Karpas-422 (cell line): ENCODE results near the gene DPYD. TPM values are rescaled to one million over a fixed set of nuclear protein-coding genes. Genes with fewer than 3 reads are reported as not detected.

ENCODE experiments used
- DNase-seq: peaks from one replicate; pipeline ENCODE4 v3.0.0-alpha.2; 2015
- H2AFZ ChIP-seq: fragments of 200-600 bp; sonication (generic); 2 replicates; pipeline ENCODE4 v1.6.1; 2014; ENCODE audit warnings: antibody characterized with exemption, low read length, mixed read lengths
- H3K27ac ChIP-seq: fragments of 200-600 bp; sonication (generic); 2 replicates; pipeline ENCODE4 v1.5.1; 2014; ENCODE audit warnings: mild to moderate bottlenecking, low read length, moderate library complexity
- H3K27me3 ChIP-seq: fragments of 200-600 bp; sonication (generic); 2 replicates; pipeline ENCODE4 v1.6.1; 2014; ENCODE audit warnings: low read length, mixed read lengths
- H3K36me3 ChIP-seq: fragments of 200-600 bp; sonication (generic); 2 replicates; pipeline ENCODE4 v1.6.1; 2014; ENCODE audit warnings: low read length, mixed read lengths; ENCODE audit not compliant: insufficient read depth
- H3K4me1 ChIP-seq: fragments of 200-600 bp; sonication (generic); 2 replicates; pipeline ENCODE4 v1.6.1; 2014; ENCODE audit warnings: mild to moderate bottlenecking, low read length, mixed read lengths
- H3K4me2 ChIP-seq: fragments of 200-600 bp; sonication (generic); 2 replicates; pipeline ENCODE4 v1.6.1; 2014; ENCODE audit warnings: low read length, low read depth, mild to moderate bottlenecking; ENCODE audit not compliant: poor library complexity, severe bottlenecking
- H3K4me3 ChIP-seq: fragments of 200-600 bp; sonication (generic); 2 replicates; pipeline ENCODE4 v1.5.1; 2014; ENCODE audit warnings: mild to moderate bottlenecking, antibody characterized with exemption, low read length, mixed read lengths
- H3K79me2 ChIP-seq: fragments of 200-600 bp; sonication (generic); 2 replicates; pipeline ENCODE4 v1.6.1; 2014; ENCODE audit warnings: mild to moderate bottlenecking, low read length, mixed read lengths
- H3K9ac ChIP-seq: fragments of 200-600 bp; sonication (generic); 2 replicates; pipeline ENCODE4 v1.6.0; 2014; ENCODE audit warnings: low read length
- H3K9me2 ChIP-seq: fragments of 200-600 bp; sonication (generic), shearing (Covaris generic); replicated peaks from 2 replicates; pipeline ENCODE4 v1.6.0; 2014; ENCODE audit warnings: mild to moderate bottlenecking, low read length, moderate library complexity; ENCODE audit not compliant: insufficient read depth
- H3K9me3 ChIP-seq: fragments of 300-700, 200-600 bp; sonication (generic); 2 replicates; pipeline ENCODE4 v1.6.1; 2014; ENCODE audit warnings: low read length, mixed read lengths
- H4K20me1 ChIP-seq: fragments of 200-600 bp; sonication (generic); 2 replicates; pipeline ENCODE4 v1.6.1; 2014; ENCODE audit warnings: mild to moderate bottlenecking, antibody characterized with exemption, low read length, low read depth; ENCODE audit not compliant: insufficient read depth
- total RNA-seq: library from RNA; depleted of rRNA; stranded (reverse); fragments of >200 nt; shearing (Covaris generic); gene quantifications from 2 replicates; pipeline ENCODE4 v1.2.3, GENCODE V29; 2014; ENCODE audit warnings: low replicate concordance

DPYD gene
- total RNA-seq, 1 experiment from 2014 or later, result 59.4 TPM

DNA sequence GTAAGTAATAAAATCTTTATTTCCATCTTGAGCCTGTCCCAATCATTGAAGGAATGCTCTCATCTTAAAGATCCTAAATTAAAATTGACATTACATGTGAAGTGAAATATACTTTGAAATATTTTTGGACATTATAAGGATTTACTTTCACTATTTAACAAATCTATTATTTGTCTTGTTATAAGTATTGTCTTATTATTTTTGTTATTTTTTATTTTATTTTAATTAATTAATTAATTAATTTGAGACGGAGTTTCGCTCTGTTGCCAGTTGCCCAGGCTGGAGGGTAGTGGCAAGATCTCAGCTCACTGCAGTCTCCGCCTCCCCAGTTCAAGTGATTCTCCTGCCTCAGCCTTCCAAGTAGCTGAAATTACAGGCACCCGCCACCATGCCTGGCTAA is 343.2 kb downstream of the DPYD start:
- H3K4me1 ChIP-seq, result no peaks in the 10 kb centered on the region; the same call in 1 of the 2 replicates
- H3K4me2 ChIP-seq, result no peak overlapping the region
- no peak overlapping the region for H3K9ac ChIP-seq
- no peaks in the 10 kb centered on the region for H3K27me3 ChIP-seq
- no peak overlapping the region for H2AFZ ChIP-seq
- no peak for DNase-seq
- no peaks in the 10 kb centered on the region for H3K79me2 ChIP-seq
- no peaks in the 10 kb centered on the region for H4K20me1 ChIP-seq
- H3K4me3 ChIP-seq, result no peak overlapping the region
- no peak overlapping the region for H3K27ac ChIP-seq
- no peaks in the 10 kb centered on the region for H3K9me3 ChIP-seq
- no peaks in the 10 kb centered on the region for H3K9me2 ChIP-seq
- H3K36me3 ChIP-seq, result no peaks in the 10 kb centered on the region

DNA sequence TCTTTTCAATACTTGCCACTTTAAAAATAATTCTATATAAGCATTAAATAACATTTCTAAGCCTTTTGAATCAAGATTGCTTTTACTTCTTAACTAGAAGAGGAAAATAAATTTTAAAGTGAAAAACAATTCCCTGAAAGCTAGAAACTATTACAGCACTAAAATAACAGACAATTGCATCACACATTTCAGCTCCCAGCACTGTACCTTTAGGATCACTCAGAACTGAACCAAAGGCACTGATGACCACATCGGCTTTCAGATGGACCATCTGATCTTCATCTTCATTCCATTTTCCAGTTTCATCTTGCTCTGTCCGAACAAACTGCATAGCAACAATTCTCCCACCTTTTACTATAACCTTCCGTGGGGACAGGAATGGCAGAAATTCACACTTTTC is 347.3 kb downstream of the DPYD start:
- H3K4me3 ChIP-seq, result no peak overlapping the region
- no peak overlapping the region for H3K4me2 ChIP-seq
- H3K9me2 ChIP-seq, result no peaks in the 10 kb centered on the region
- H3K9ac ChIP-seq, result no peak overlapping the region
- H3K9me3 ChIP-seq, result no peaks in the 10 kb centered on the region
- H3K4me1 ChIP-seq, result no peaks in the 10 kb centered on the region; the same call in 1 of the 2 replicates
- H3K27me3 ChIP-seq, result no peaks in the 10 kb centered on the region
- no peak overlapping the region for H3K27ac ChIP-seq
- no peaks in the 10 kb centered on the region for H4K20me1 ChIP-seq
- H3K36me3 ChIP-seq, result no peaks in the 10 kb centered on the region
- H3K79me2 ChIP-seq, result no peaks in the 10 kb centered on the region
- DNase-seq, result no peak
- H2AFZ ChIP-seq, result no peak overlapping the region

DNA sequence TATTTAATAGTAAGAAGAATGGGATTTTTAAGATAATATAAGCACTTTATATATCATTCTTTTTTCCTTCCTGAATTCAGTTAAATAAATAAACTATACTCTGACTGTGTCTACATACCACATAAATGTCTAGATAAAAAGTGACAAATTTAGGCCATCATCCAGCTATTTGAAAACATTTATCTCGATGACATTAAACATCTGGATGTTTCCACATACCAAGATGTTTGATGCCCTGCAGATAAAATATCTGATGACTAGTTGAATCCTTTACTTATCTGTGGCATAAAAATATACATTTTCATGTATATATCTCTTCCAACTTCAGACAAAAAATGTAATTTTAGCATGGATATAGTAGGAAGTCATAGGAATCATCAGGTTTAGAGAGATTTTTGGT is 348.3 kb downstream of the DPYD start:
- no peaks in the 10 kb centered on the region for H3K79me2 ChIP-seq
- H3K27me3 ChIP-seq, result no peaks in the 10 kb centered on the region
- H2AFZ ChIP-seq, result no peak overlapping the region
- H3K9me3 ChIP-seq, result no peaks in the 10 kb centered on the region
- no peaks in the 10 kb centered on the region for H4K20me1 ChIP-seq
- H3K4me3 ChIP-seq, result no peak overlapping the region
- H3K4me1 ChIP-seq, result no peaks in the 10 kb centered on the region; the same call in 1 of the 2 replicates
- no peak for DNase-seq
- H3K27ac ChIP-seq, result no peak overlapping the region
- no peak overlapping the region for H3K9ac ChIP-seq
- no peak overlapping the region for H3K4me2 ChIP-seq
- H3K36me3 ChIP-seq, result no peaks in the 10 kb centered on the region
- H3K9me2 ChIP-seq, result no peaks in the 10 kb centered on the region

DNA sequence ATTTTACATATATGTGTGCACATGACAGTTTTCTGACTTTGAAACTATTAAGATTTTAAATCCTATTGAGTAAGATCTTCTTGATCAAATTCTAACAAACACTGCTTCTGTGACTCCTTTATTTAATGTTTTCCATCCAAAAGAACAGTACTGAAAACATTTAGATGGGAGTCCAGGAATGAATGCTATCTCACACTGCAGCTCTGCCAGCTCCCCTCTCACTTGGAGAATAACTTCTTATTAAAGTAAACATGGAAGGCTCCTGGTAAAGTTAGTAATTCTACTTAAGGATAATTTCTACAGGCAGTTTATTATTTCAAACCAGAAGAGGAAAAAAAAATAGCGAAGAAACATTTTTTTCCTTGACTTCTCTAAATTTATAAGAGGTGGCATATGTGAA is 349.1 kb downstream of the DPYD start:
- Histone ChIP-seq H3K9me3 (no peaks in the 10 kb centered on the region), H3K79me2 (no peaks in the 10 kb centered on the region), H4K20me1 (no peaks in the 10 kb centered on the region), H2AFZ (no peak overlapping the region), H3K4me2 (no peak overlapping the region), H3K9me2 (no peaks in the 10 kb centered on the region), H3K9ac (no peak overlapping the region), H3K27ac (no peak overlapping the region), H3K4me3 (no peak overlapping the region), H3K27me3 (no peaks in the 10 kb centered on the region), H3K36me3 (no peaks in the 10 kb centered on the region), H3K4me1 (no peaks in the 10 kb centered on the region; the same call in 1 of the 2 replicates)
- DNase-seq, result no peak

DNA sequence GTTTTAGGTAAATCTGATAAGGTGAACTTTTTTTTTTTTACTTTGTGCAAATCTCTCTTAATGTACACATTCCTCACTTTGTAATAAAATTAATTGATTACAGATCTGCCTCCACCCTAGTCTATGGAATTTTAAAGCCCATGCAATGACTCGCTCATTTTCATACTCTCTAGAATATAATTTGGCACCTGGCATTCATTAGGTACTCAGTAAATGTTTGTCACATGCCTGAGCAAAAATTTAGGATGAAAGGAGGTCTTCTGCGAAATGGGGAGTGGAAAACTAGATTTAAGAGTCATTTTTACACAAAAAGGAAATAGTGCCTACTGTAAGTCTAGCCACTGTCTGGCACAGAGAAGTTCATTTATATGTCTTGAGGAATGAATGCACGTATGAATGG is 350.1 kb downstream of the DPYD start:
- no peak overlapping the region for H3K4me2 ChIP-seq
- no peaks in the 10 kb centered on the region for H3K27me3 ChIP-seq
- no peaks in the 10 kb centered on the region for H3K36me3 ChIP-seq
- no peak overlapping the region for H2AFZ ChIP-seq
- H3K9me3 ChIP-seq, result no peaks in the 10 kb centered on the region
- H3K27ac ChIP-seq, result no peak overlapping the region
- no peaks in the 10 kb centered on the region for H3K79me2 ChIP-seq
- no peak overlapping the region for H3K4me3 ChIP-seq
- peaks cover 4% of the 10 kb centered on the region; the same call in 1 of the 2 replicates for H3K4me1 ChIP-seq
- DNase-seq, result no peak
- H3K9ac ChIP-seq, result no peak overlapping the region
- no peaks in the 10 kb centered on the region for H3K9me2 ChIP-seq
- no peaks in the 10 kb centered on the region for H4K20me1 ChIP-seq

DNA sequence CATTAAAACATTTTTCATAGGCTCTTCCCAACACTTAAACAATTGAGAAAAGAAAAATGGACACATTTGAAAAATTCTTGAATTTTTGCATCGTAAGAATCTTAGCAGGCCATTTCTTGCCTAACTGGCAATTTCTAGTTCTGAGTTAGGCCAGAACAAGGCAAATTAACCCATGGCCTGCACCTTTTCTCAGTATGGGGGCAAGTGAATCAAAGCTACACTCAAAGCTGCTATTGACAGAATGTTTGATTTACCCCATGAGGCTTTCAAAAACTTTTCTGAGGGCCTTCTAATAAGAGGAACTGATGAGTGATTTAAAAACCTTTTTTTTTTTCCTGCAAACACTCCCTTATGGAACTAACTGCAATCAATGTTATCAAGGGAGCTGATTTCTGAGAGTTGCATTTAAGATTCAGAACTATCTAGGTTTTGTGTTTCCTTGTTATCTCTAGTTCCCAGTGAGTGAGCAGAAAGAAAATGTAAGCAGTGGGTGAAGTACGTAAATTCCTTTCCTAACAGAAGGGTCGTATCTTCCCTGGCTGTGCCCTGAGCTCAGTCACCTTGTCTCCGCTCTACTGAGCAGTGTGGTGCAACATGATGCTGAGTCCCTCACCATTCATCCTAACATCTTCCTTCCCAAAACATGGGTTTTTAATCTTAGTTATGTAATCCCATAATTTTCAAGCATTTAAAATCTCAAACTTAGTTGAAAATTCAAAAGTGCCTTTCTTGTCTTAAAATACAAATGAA is 353.7 kb downstream of the DPYD start:
- no peaks in the 10 kb centered on the region for H3K27me3 ChIP-seq
- H3K9me2 ChIP-seq, result no peaks in the 10 kb centered on the region
- H3K9ac ChIP-seq, result no peak overlapping the region
- DNase-seq, result no peak
- H3K4me1 ChIP-seq, result peaks cover 8% of the 10 kb centered on the region; the same call in 1 of the 2 replicates
- no peaks in the 10 kb centered on the region for H3K36me3 ChIP-seq
- H3K4me2 ChIP-seq, result no peak overlapping the region
- no peaks in the 10 kb centered on the region for H4K20me1 ChIP-seq
- no peak overlapping the region for H3K27ac ChIP-seq
- H2AFZ ChIP-seq, result no peak overlapping the region
- no peaks in the 10 kb centered on the region for H3K9me3 ChIP-seq
- H3K4me3 ChIP-seq, result no peak overlapping the region
- H3K79me2 ChIP-seq, result no peaks in the 10 kb centered on the region

DNA sequence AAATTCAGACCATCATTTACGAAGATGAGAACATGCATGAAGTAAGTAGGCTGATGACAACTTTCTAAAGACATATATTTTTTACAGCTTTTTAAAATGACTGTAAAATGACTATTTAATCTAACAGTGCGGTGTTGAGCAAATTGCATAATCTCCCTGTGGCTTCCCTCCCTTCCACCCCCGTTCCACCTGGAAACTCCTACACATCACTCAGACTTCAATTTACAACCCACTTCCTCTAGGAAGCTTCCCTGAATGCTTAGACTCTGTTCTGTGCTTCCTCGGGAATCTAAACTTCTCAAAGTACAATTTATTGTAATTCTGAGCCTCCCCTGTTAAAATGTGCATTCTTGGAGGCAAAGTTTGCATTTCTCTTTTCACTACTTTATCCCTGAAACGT is 354.9 kb downstream of the DPYD start:
- no peaks in the 10 kb centered on the region for H3K9me3 ChIP-seq
- H3K4me2 ChIP-seq, result no peak overlapping the region
- no peaks in the 10 kb centered on the region for H4K20me1 ChIP-seq
- no peaks in the 10 kb centered on the region for H3K79me2 ChIP-seq
- H3K4me3 ChIP-seq, result no peak overlapping the region
- no peaks in the 10 kb centered on the region for H3K36me3 ChIP-seq
- no peaks in the 10 kb centered on the region for H3K27me3 ChIP-seq
- H3K27ac ChIP-seq, result no peak overlapping the region
- no peaks in the 10 kb centered on the region for H3K9me2 ChIP-seq
- no peak for DNase-seq
- no peak overlapping the region for H2AFZ ChIP-seq
- H3K4me1 ChIP-seq, result peaks cover 8% of the 10 kb centered on the region; the same call in 1 of the 2 replicates
- H3K9ac ChIP-seq, result no peak overlapping the region

DNA sequence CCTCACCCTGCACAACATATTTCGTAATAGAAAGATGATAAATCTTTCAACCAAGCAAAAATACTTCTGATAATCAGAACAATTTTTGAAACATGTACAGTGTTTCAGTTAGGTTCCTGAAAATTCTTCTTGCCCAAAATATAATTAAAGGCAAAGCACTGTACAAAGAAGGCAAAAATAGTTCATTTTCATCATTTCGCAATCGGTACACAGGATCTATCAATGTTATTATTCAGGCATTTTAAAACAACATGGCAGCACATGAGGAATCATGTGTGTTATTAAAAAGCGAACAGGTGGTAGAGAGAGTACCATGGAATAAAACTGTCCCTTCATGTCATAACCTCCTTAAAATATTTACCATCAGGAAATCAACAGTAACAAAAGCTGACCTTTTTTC is 356.9 kb downstream of the DPYD start:
- Histone ChIP-seq H3K27me3 (no peaks in the 10 kb centered on the region), H3K27ac (no peak overlapping the region), H3K9ac (no peak overlapping the region), H3K4me1 (peaks cover 8% of the 10 kb centered on the region; the same call in 1 of the 2 replicates), H2AFZ (no peak overlapping the region), H3K9me3 (no peaks in the 10 kb centered on the region), H3K79me2 (no peaks in the 10 kb centered on the region), H4K20me1 (no peaks in the 10 kb centered on the region), H3K36me3 (no peaks in the 10 kb centered on the region), H3K4me2 (no peak overlapping the region), H3K4me3 (no peak overlapping the region), H3K9me2 (no peaks in the 10 kb centered on the region)
- DNase-seq, result no peak
